Globus pallidus (tissue), 1 donor: ENCODE data around the gene LSM14B.

Experiments
- DNase-seq: peaks from one replicate; pipeline ENCODE4 v3.0.0-alpha.2; 2015; ENCODE audit warnings: low spot score

LSM14B gene

GRCh38 chr20:62183426-62184142 lies 61.3 kb downstream of the LSM14B start:
- DNase-seq: no peak
